Renal pelvis (tissue), 4 donors: ENCODE data around the gene SERPIND1. TPM values are rescaled to one million over a fixed set of nuclear protein-coding genes. Genes with fewer than 3 reads are reported as not detected.

Source experiments
- DNase-seq: peaks from one replicate; pipeline ENCODE4 v3.0.0-alpha.2; 2013
- polyA plus RNA-seq, 3 donors: library from polyadenylated mRNA; unstranded; fragments of 120-200 nt; gene quantifications; one replicate each; pipeline ENCODE4 v1.2.1, GENCODE V29; 2013; ENCODE audit not compliant: insufficient read length in 3 of 3

The SERPIND1 gene
- polyA plus RNA-seq, 3 donors = 2.7 to 3.6 (median 3.0) TPM

DNA sequence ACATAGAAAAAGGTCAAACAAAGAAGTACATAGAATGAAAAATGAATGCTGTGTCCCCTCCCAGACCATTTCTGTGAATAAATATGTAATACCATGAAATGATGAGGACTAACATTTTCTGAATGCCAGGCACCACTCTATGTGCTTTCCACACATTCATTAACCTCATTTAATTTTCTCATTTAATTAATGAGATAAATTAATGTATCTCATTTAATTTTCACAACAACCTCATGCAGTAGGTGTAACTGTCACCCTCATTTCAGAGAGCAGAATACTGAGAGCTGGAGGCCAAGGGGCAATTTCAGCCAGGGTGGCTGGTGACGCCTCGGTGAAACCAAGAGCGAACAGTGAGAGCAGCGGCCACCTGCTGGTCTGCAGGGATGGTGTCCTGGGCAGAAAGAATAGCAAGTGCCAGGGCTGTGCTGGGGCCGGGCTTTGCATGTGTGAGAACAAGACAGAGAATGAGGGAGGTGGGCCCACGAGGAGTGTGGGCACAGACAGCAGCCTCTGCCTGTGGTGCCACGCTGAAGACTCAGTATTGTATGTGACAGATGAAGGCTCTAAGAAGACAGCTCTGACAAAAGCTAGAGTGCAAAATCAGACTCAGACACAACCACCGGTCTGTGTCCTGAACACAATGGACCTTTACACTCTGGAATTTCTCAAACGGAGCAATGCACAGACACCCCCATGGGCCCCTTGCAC, 1.8 kb upstream of the SERPIND1 start:
- DNase-seq = no peak

DNA sequence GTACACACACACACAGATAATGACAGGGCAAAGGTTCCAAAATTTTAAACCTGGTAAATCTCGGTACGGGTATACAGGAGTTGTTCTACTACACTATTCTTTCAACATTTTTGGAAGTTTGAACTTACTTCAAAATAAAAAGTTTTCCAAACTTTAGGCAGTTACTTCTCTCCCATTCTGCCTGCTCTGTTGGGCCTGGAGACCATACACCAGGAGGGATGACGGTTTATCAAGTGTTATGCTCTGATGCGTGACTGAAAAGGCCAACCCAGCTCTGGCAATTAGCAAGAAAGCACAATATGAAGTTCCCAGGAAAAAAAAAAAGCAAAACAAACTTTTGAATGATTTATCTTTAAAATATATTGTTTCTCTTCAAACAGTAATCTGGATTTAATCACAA, 969 bp downstream of the SERPIND1 start:
- DNase-seq = no peak

DNA sequence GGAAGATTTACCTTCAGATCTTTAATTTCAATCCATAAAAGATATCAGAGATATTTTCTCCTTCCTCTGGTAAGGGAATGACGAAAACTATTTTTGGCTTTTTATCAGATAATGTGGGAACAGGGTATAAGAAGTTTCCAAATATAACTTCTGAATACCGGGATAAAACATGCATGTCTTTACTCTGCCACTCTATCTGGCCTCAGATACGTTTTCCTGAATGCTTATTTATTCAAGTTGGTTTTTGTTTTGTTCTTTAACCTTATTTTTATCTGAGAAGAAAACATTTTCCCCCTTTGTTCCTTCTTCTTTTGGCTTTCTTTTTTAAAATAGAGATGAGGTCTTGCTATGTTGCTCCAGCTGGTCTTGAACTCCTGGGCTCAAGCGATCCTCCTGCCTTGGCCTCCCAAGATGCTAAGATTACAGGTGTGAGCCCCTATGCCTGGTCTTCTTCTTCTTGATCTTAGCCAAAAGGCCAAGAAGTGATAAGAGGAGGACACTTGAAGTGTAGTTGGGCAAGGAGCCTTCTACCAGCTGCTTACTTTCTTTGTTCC, 1.5 kb downstream of the SERPIND1 start:
- DNase-seq = no peak

DNA sequence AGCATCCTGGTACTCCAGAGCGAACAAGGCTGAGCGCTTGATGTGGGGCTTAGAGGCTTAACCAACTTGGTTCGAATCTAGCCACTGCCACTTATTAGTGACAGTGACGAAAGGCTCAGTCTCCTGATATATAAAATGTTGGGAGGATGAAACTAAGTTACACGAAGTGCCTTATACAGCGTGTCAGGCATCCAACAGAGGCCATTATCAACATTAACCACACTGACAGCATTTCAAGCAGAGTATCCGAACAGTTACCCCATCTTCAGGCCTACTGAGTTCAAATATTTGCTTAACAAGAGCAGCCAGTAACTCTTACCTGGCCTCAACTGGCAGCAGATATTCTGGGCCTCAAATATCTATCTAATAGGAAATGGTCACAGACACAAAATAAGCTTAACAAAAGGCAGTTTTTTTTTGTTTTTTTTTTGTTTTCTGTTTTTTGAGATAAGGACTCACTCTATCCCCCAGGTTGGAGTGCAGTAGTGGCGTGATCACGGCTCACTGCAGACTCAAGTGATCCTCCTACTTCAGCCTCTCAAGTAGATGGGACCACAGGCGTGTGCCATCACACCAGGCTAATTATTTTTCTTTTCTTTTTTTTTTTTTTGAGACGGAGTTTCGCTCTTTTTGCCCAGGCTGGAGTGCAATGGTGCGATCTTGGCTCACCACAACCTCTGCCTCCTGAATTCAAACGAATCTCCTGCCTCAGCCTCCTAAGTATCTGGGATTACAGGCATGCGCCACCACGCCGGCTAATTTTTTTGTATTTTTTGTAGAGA, 2.9 kb downstream of the SERPIND1 start:
- no peak for DNase-seq

DNA sequence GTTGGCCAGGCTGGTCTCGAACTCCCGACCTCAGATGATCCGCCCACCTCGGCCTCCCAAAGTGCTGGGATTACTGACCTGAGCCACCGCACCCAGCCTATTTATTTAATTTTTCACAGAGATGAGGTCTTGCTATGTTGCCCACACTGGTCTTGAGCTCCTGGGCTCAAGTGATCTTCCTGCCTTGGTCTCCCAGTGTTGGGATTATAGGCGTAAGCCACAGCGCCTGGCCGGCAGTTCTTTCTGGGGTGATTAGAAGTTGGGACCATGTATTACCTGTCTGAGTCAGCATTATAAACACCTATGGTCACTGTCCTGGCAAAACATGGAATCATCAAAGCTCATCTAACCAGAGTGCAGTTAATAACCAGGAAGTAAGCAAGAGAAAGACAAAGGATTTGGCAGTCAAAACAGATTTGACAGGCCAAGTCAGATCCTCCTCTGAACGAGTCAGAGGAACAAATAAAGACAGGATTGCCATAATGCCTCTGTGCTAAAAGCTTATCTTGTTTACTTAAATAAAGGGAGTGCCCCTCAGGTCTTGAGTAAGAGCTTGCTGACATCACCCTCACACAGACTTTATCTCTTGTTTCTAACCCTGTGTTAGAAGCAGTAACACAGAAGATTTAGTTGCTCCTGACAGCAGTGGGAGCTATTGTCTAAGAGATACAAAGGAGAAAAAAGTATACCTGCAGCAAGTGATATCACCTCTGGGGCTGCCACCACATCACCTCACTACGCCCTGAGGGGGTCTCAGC, 3.7 kb downstream of the SERPIND1 start:
- no peak for DNase-seq

DNA sequence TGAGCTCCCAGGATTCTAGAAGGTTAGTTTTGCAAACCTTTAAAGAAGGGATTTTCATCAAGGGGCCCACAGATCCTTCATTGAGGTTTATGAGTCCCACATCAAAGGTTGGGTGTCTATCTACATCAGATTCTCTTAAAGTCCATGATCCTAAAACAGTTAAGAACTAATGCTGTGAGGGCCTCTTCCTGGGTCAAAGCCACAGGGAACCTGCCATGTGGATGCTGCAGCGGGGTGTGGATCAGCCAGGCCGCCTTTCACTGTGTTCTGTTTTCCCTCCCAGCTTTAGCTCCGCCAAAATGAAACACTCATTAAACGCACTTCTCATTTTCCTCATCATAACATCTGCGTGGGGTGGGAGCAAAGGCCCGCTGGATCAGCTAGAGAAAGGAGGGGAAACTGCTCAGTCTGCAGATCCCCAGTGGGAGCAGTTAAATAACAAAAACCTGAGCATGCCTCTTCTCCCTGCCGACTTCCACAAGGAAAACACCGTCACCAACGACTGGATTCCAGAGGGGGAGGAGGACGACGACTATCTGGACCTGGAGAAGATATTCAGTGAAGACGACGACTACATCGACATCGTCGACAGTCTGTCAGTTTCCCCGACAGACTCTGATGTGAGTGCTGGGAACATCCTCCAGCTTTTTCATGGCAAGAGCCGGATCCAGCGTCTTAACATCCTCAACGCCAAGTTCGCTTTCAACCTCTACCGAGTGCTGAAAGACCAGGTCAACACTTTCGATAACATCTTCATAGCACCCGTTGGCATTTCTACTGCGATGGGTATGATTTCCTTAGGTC, 5.3 kb downstream of the SERPIND1 start:
- no peak for DNase-seq

DNA sequence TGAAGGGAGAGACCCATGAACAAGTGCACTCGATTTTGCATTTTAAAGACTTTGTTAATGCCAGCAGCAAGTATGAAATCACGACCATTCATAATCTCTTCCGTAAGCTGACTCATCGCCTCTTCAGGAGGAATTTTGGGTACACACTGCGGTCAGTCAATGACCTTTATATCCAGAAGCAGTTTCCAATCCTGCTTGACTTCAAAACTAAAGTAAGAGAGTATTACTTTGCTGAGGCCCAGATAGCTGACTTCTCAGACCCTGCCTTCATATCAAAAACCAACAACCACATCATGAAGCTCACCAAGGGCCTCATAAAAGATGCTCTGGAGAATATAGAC, 5.9 kb downstream of the SERPIND1 start:
- no peak for DNase-seq

DNA sequence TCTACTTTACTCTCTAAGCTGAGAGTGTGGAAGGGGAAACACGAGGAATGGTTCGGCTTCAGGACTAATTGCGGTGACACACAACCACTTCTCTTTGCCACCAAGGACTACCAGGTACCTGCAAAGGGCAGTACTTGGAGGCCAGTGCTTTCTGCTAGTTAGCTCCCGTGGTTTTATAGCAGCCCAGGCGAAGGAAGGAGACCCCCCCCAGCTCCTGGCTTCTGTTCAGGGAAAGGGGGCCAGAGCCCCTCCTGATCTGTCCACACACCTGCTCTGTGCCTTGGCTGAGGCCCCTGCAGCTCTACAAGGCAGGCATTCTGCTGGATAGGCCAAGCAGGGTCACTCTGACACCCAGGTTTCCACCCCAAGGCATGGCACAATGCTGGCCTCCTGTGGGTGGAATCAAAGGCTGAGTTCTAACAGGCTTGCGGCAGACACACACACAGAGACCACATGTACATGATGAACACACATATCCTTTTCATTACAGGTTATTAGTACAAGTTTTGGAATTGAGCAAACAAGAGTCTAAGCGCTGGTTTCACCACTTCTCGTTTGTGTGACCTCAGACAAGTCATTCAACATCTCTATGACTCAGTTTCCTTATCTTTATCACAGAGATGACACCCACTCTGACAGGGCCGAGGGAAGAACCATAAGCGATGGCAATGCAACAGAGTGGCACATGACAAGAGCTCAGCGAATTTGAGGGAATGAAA, 7.5 kb downstream of the SERPIND1 start:
- no peak for DNase-seq

DNA sequence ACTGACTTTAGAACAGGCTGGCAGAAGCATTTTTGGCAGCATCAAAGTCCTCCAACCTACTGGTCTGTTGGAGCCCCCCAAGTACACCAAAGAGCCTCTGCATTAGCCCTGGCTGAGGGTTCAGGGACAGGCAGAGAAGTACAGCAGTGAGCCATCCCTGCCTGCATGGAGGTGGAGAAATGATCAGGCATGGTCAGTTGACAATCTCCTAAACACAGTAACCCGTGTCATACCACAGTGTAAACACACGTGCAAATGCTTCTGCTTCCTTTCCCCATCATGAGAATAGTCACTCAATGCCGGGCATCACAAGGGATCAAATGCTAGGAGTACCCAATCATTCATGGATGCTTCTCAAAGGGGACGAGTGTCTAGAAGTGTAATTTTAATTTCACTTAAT, 8.2 kb downstream of the SERPIND1 start:
- DNase-seq = no peak

DNA sequence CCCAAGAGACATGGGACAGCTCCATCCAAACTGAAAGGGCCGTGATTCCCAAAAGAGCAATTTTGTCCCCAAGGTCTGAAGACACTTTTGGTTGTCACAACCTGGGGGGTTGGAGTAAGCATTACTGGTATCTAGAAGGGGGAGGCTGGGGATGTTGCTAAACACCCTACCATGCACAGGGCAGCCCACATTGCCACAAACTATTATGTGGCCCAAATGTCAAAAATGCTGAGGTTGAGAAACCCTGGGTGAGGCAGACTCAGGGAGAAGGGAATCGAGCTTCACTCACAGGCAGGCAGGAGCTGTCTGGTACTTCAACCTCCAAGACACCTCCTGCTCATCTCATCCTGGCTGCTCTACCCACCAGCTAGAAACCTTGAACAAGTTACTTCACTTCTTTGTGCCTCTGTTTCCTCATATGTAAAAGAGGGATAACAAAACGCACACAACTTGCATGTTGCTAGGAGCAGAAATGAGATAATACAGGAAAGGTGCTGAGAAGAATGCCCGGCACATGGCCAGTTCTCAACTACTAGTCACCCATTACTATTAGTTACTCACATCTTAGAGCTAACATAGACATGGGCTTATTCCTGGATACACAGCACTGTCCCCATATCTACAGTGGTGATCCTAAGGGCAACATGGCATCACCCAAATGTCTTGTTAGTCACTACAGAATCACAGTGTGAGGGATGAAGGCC, 8.8 kb downstream of the SERPIND1 start:
- no peak for DNase-seq

DNA sequence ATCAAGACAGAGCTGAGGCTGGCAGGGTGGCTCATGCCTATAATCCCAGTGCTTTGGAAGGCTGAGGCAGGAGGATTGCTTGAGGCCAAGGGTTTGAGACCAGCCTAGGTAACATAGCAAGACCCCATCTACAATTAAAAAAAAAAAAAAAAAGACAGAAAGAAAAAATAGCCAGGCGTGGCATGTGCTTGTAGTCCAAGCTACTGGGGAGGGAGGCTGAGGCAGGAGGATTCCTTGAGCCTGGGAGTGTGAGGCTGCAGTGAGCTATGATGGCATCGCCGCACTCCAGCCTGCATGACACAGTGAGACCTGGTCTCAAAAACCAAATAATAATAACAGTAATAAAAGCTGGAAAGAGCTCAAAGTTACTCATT, 9.4 kb downstream of the SERPIND1 start:
- no peak for DNase-seq

DNA sequence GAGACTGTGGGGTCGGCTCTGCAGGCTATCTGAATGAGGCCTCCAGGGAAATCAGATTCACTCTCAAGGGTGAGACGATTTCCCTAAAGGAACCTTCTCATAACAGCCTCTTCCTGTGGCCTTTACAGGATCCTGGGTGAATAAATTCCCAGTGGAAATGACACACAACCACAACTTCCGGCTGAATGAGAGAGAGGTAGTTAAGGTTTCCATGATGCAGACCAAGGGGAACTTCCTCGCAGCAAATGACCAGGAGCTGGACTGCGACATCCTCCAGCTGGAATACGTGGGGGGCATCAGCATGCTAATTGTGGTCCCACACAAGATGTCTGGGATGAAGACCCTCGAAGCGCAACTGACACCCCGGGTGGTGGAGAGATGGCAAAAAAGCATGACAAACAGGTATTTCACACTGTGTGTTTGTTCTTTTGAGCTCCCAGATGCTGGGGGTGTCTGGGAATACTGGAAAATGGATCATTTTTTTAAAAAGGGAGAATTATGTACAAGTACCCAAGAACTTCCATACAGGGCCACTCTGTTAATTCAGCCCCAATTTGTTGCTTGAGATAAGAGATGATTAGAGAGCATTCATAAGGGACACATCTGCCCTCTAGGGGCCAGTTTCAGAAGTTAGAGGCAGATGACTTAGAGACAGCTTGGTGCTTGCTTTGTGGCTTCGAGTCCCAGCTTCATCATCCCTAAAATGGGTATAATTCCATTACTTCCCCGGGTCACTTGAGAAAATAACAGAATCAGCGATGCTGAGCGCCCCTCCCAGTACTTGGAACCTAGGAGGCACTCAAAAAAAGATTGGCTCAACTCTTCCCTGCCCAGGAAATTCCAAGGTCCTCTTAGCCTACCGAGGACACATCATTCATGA, 10.2 kb downstream of the SERPIND1 start:
- DNase-seq = peak; percentile 24

DNA sequence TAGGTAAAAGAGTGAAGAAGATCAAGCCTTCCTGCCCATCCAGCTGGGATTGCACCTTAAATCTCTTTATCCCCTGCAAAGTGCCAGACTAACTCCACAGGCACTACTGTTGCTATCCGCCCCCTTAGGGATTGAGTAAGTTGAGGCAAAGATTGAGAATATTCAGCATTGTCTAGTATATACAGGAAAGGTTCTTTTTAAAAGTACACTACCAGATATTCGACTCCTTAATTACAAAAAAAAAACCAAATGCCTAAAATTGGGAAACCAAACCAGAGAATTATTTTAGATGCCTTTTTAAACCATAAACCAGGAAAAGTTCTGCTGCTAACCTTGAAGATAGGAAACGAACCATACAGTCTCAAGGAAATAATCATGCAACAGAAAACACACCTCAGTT, 11.5 kb downstream of the SERPIND1 start:
- DNase-seq = no peak

DNA sequence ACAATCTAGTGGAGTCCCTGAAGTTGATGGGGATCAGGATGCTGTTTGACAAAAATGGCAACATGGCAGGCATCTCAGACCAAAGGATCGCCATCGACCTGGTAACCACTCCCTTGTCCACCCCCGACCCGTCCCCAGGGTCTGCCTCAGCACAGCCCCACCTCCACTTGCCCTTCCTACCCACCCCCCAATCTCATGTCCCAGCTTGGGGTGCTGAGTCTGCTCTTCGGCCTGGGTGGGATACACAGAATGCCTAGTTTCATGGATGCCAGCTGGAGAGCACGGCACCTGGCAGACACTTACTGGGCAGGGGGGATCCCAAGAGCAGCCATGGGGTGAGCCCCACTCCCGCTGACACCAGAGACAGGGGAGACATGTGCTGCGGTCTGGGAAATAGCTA, 12.1 kb downstream of the SERPIND1 start:
- no peak for DNase-seq

DNA sequence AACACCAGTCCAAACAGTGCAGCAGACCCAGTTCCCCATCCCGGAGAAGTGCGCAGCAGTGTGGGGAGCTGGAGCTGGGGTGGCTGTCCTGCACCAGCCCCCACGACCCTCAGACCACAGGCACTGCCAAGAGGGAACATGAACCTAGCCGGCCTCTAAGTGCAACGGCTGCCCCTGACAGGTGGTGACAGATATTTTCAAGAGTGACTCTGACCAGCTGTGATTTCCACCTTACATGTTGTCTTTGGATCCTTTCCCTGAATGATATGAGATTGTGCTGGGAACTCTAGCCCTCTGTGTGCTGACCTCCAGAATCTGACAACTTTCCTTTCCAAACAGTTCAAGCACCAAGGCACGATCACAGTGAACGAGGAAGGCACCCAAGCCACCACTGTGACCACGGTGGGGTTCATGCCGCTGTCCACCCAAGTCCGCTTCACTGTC, 12.6 kb downstream of the SERPIND1 start:
- peak; percentile 10 for DNase-seq

DNA sequence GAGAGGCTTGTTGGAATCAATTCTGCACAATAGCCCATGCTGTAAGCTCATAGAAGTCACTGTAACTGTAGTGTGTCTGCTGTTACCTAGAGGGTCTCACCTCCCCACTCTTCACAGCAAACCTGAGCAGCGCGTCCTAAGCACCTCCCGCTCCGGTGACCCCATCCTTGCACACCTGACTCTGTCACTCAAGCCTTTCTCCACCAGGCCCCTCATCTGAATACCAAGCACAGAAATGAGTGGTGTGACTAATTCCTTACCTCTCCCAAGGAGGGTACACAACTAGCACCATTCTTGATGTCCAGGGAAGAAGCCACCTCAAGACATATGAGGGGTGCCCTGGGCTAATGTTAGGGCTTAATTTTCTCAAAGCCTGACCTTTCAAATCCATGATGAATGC, 13.3 kb downstream of the SERPIND1 start:
- no peak for DNase-seq

DNA sequence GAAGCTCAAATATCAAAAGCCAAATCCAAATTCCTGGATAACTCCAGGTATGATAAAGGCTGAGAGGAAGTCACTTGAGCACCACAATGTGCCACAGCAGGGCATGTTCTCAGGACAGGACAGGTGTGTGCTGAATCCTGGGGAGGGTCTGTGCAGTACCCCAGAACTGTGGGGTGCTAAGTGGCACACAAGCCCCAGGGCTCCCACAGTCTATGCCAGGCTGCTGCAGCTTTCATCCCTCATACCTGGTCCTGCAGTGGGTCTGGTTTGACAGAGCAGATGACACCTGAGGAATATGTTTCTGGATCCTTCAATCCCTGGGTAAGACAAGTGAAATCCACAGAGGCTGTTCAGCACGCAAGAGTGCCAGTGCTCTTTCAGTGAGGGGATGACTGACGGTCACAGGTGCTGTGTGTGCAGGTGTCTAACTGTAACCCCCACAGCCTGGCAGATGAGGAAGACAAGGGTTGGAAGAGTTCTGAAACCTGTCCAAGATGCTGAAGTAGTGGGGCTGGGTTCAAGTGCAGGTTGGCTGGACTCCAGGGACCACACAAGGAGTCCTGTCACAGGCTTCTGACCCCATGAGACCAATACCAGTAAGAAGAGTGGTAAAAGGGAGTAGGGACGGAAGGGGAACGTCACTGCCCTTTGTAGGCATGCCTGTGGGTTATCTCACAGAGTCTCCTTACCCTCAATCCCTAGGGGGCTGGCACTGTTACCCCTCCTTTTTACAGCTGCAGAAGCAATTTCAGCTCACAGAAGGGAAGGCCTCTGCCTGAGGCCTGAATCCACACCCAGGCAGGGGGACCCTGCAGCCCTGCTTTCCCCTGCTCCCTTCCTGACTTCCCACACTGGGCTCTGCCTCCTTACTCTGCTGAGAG, 14.1 kb downstream of the SERPIND1 start:
- no peak for DNase-seq

DNA sequence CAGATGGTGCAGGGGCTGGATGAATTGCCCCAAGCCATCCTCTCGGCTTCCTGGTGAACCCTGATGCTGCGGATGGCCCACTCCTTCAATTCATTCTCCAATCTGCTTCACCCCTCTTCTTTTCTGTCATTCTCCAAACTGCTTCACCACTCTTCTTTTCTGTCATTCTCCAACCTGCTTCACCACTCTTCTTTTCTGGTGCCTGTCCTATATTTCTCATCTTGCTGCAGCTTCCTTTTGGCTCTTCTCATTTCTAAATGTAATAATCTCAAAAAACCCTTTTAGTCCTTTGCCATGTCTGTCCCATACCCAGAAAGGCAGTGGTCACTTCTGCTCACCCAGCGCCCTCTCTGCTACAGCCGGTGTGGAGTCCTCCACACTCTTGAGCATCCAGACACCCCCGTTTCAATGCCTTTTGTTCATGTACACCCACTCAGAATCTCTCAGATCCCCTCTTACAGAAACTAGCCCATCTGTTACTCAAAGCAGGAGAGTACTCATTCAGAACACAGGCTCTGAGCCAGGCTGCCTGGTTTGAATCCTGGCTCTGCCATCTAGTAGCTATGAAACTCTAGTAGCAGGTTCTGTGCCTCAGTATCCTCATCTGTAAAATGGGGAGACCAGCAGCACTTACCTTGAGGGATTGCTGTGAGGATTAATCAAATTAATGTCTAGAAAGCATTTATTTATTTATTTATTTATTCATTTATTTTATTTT, 14.9 kb downstream of the SERPIND1 start:
- DNase-seq = no peak
